ENCODE data around the gene FGF18. TPM values are rescaled to one million over a fixed set of nuclear protein-coding genes. Genes with fewer than 3 reads are reported as not detected.
"Not testable (repeated sequence)": the region's sequence is repeated elsewhere in the genome, so short reads cannot be mapped to it uniquely, and the experiment has no call there.

FGF18 gene
- total and polyA plus RNA-seq, 12 donors, result 0.14 to 1.5 (median 0.30) TPM

DNA sequence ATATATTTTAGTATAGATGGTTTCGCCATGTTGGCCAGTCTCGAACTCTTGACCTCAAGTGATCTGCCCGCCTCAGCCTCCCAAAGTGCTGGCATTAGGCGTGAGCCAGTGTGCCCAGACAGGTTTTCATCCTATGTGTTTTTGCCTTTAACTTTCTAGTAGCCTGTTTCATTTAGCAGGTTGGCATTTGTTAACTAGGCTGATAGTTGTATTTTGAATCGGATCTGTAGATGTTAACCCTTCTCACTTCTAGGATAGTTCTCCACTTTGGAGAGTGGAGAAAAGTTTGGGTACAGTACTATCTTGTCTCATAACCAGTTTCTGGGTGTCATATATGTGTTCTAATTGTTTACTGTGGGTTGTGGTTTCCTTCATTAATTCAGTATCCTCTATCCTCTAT lies 7.3 kb upstream of the FGF18 start:
- Histone ChIP-seq H3K36me3 (replicated peaks in 1 of 2) (peaks cover 0 to 50% of the 10 kb centered on the region in 2 donors), H3K27ac (no peak overlapping the region), H3K4me1 (replicated peaks in 1 of 2) (no peaks in the 10 kb centered on the region), H3K9me3 (replicated peaks in 1 of 3) (no peaks in the 10 kb centered on the region), H3K27me3 (no peaks in the 10 kb centered on the region), H3K4me3 (no peak overlapping the region)
- intact Hi-C loops (cut with DNase I), result no loop called here
- peak in 1 of 7 donors; percentile 3 for DNase-seq
- 95 to 100% (median 97%) methylated on average over 5 of the region's 5 CpGs for WGBS, 4 donors
- TF ChIP-seq POLR2A (IDR thresholded peaks at IDR 0.05), result no peak
- TF ChIP-seq, protein P1, sequence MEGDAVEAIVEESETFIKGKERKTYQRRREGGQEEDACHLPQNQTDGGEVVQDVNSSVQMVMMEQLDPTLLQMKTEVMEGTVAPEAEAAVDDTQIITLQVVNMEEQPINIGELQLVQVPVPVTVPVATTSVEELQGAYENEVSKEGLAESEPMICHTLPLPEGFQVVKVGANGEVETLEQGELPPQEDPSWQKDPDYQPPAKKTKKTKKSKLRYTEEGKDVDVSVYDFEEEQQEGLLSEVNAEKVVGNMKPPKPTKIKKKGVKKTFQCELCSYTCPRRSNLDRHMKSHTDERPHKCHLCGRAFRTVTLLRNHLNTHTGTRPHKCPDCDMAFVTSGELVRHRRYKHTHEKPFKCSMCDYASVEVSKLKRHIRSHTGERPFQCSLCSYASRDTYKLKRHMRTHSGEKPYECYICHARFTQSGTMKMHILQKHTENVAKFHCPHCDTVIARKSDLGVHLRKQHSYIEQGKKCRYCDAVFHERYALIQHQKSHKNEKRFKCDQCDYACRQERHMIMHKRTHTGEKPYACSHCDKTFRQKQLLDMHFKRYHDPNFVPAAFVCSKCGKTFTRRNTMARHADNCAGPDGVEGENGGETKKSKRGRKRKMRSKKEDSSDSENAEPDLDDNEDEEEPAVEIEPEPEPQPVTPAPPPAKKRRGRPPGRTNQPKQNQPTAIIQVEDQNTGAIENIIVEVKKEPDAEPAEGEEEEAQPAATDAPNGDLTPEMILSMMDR (IDR thresholded peaks at IDR 0.05), result no peak

DNA sequence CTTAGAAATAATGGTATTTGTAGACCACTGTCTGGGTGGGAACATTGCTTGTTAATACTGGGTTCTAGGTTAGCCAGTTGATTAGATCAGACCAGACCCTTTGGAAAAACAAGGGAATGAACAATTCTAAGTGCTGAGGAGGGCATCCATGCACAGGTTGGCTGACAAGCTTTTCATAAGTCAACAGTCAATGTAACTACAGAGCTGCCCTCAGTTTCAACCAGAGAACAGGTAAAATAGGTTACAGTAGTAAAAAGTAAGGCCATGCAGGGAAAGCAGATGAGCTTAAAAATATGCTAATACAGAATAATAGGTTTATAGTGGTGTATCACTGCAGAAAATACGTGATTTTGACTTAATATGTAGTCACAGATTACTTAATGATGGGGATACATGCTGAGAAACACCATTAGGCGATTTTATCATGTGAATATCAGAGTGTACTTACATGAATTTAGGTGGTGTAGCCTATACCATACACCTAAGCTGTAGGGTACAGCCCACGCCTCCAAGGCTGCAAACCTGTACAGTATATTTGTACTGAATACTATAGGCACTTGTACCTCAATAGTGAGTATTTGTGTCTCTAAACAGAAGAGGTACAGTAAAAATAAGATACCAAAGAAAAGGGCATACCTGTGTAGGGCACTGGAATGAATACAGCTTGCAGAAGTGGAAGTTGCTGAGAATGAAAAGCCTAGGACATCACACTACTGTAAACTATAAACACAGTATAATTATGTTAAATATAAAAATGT lies 6.1 kb upstream of the FGF18 start:
- peak in 1 of 7 donors; percentile 1 for DNase-seq
- Histone ChIP-seq H3K36me3 (replicated peaks in 1 of 2) (peaks cover 0 to 41% of the 10 kb centered on the region in 2 donors), H3K27ac (no peak overlapping the region), H3K27me3 (no peaks in the 10 kb centered on the region), H3K4me3 (no peak overlapping the region), H3K4me1 (replicated peaks in 1 of 2) (peaks cover 0 to 2% of the 10 kb centered on the region in 2 donors), H3K9me3 (replicated peaks in 1 of 3) (no peaks in the 10 kb centered on the region)
- no peak for TF ChIP-seq POLR2A (IDR thresholded peaks at IDR 0.05)
- TF ChIP-seq, protein P1 (IDR thresholded peaks at IDR 0.05), result no peak
- intact Hi-C loops (cut with DNase I), result no loop called here
- 92 to 97% (median 95%) methylated on average over 3 of the region's 3 CpGs for WGBS, 4 donors

DNA sequence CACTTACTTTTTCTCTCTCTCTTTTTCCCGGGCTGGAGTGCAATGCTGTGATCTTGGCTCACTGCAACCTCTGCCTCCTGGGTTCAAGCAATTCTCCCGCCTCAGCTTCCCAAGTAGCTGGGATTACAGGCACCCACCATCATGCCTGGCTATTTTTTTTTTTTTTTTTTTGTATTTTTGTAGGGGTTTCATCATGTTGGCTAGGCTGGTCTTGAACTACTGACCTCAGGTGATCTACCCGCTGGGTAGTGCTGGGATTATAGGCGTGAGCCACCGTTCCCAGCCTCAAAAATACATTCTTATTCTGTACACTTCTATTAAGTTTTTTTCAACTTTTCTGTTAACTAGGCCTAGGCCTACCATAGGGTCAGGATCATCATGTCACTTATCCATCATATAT lies 5.5 kb upstream of the FGF18 start:
- H3K4me3 ChIP-seq; H3K27ac ChIP-seq; intact Hi-C loops (cut with DNase I); H3K27me3 ChIP-seq; H3K4me1 ChIP-seq (replicated peaks in 1 of 2); H3K9me3 ChIP-seq (replicated peaks in 1 of 3): not testable (repeated sequence)
- peaks cover 0 to 35% of the 10 kb centered on the region in 2 donors for H3K36me3 ChIP-seq (replicated peaks in 1 of 2)
- WGBS, 4 donors, result 92 to 97% (median 94%) methylated on average over 5 of the region's 5 CpGs
- peak in 1 of 7 donors; percentile 3 for DNase-seq

DNA sequence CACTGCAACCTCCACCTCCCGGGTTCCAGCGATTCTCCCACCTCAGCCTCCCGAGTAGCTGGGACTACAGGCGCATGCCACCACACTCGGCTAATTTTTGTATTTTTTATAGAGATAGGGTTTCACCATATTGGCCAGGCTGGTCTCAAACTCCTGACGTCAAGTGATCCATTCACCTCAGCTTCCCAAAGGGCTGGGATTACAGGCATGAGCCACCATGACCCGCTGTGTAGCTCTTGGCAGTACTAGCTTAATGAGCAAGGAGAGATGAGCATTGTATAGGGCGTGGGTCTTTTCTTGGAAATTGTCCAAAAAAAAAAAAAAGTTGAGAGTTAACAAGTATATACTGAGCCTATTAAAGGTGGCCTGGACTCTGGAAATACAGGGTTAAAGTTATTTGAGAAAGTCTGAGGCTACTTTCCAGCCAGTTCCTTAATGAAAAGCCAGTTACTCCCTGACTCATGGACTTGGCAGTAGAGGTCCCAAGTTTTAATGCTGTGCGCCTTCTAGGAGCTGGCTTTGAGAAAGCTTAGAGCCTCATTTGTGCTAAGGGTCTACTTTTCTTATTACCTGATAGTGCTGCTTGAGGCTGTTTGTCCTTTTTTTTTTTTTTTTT lies 4.2 kb upstream of the FGF18 start:
- Histone ChIP-seq H3K36me3 (replicated peaks in 1 of 2) (peaks cover 0 to 24% of the 10 kb centered on the region in 2 donors), H3K9me3 (replicated peaks in 1 of 3) (no peaks in the 10 kb centered on the region), H3K27me3 (peaks cover 12% of the 10 kb centered on the region), H3K27ac (no peak overlapping the region), H3K4me1 (replicated peaks in 1 of 2) (peaks cover 7 to 18% of the 10 kb centered on the region in 2 donors), H3K4me3 (no peak overlapping the region)
- intact Hi-C loops (cut with DNase I), result no loop called here
- peak in 2 of 7 donors; percentile 11 to 48 for DNase-seq
- TF ChIP-seq, protein P1 (IDR thresholded peaks at IDR 0.05), result no peak
- no peak for TF ChIP-seq POLR2A (IDR thresholded peaks at IDR 0.05)
- WGBS, 4 donors, result 77 to 87% (median 85%) methylated on average over 9 of the region's 9 CpGs
